HEK293 (cell line): ENCODE measurements around the gene PRR35.
A peak's percentile ranks its signal among the peaks of the same experiment; 100 is the strongest.

ENCODE experiments used
- BCL6B ChIP-seq: fragments of 450-650 bp; formaldehyde crosslinking; IDR thresholded peaks from 2 replicates; pipeline ENCODE4 v1.5.1; 2017; ENCODE audit warnings: missing biosample characterization, missing genetic modification characterization
- IKZF3 ChIP-seq: fragments of 450-650 bp; IDR thresholded peaks from 2 replicates; pipeline ENCODE4 v1.5.0; 2018; ENCODE audit warnings: missing biosample characterization, mild to moderate bottlenecking, missing genetic modification characterization, moderate library complexity
- PRDM6 ChIP-seq: fragments of 450-650 bp; formaldehyde crosslinking; IDR thresholded peaks from 2 replicates; pipeline ENCODE4 v1.5.1; 2017; ENCODE audit warnings: missing biosample characterization, missing genetic modification characterization
- YY1 ChIP-seq: fragments of 450-650 bp; formaldehyde crosslinking; IDR thresholded peaks from 2 replicates; pipeline ENCODE4 v1.5.1; 2018; ENCODE audit warnings: missing biosample characterization, missing genetic modification characterization
- YY2 ChIP-seq: fragments of 450-650 bp; formaldehyde crosslinking; IDR thresholded peaks from 2 replicates; pipeline ENCODE4 v1.5.1; 2016; ENCODE audit warnings: missing biosample characterization, missing genetic modification characterization
- ZBTB1 ChIP-seq: fragments of 450-650 bp; formaldehyde crosslinking; IDR thresholded peaks from 2 replicates; pipeline ENCODE4 v1.5.1; 2016; ENCODE audit warnings: missing biosample characterization, missing genetic modification characterization
- ZBTB11 ChIP-seq: fragments of 450-650 bp; formaldehyde crosslinking; conservative IDR thresholded peaks from 2 replicates; pipeline ENCODE4 v1.5.1; 2016; ENCODE audit warnings: low read depth, missing biosample characterization, missing genetic modification characterization
- ZBTB26 ChIP-seq: fragments of 450-650 bp; formaldehyde crosslinking; optimal IDR thresholded peaks from 2 replicates; pipeline ENCODE3; 2016; ENCODE audit warnings: missing biosample characterization, mild to moderate bottlenecking, missing genetic modification characterization
- ZFP37 ChIP-seq: fragments of 450-650 bp; formaldehyde crosslinking; IDR thresholded peaks from 2 replicates; pipeline ENCODE4 v1.5.1; 2016; ENCODE audit warnings: missing biosample characterization, missing genetic modification characterization
- ZNF2 ChIP-seq: fragments of 450-650 bp; formaldehyde crosslinking; IDR thresholded peaks from 2 replicates; pipeline ENCODE4 v1.5.1; 2016; ENCODE audit warnings: missing biosample characterization, missing genetic modification characterization
- ZNF202 ChIP-seq: fragments of 450-650 bp; formaldehyde crosslinking; IDR thresholded peaks from 2 replicates; pipeline ENCODE4 v1.5.1; 2016; ENCODE audit warnings: missing biosample characterization, missing genetic modification characterization, borderline replicate concordance
- ZNF24 ChIP-seq: fragments of 450-650 bp; formaldehyde crosslinking; IDR thresholded peaks from 2 replicates; pipeline ENCODE4 v1.5.1; 2016; ENCODE audit warnings: missing biosample characterization, missing genetic modification characterization
- ZNF394 ChIP-seq: fragments of 450-650 bp; formaldehyde crosslinking; IDR thresholded peaks from 2 replicates; pipeline ENCODE4 v1.5.1; 2016; ENCODE audit warnings: missing biosample characterization, missing genetic modification characterization, mild to moderate bottlenecking, moderate library complexity, borderline replicate concordance
- ZNF48 ChIP-seq: fragments of 450-650 bp; formaldehyde crosslinking; IDR thresholded peaks from 2 replicates; pipeline ENCODE4 v1.5.1; 2016; ENCODE audit warnings: missing biosample characterization, missing genetic modification characterization
- ZNF488 ChIP-seq: fragments of 450-650 bp; formaldehyde crosslinking; IDR thresholded peaks from 2 replicates; pipeline ENCODE4 v1.5.1; 2016; ENCODE audit warnings: missing biosample characterization, missing genetic modification characterization
- ZNF529 ChIP-seq: fragments of 450-650 bp; formaldehyde crosslinking; IDR thresholded peaks from 2 replicates; pipeline ENCODE4 v1.5.1; 2017; ENCODE audit warnings: missing genetic modification characterization, missing biosample characterization; ENCODE audit not compliant: insufficient replicate concordance
- ZNF530 ChIP-seq: fragments of 450-650 bp; formaldehyde crosslinking; IDR thresholded peaks from 2 replicates; pipeline ENCODE4 v1.5.1; 2016; ENCODE audit warnings: low read depth, missing biosample characterization, missing genetic modification characterization
- ZNF561 ChIP-seq: fragments of 450-650 bp; IDR thresholded peaks from 2 replicates; pipeline ENCODE4 v1.5.1; 2018; ENCODE audit warnings: missing biosample characterization, missing genetic modification characterization, borderline replicate concordance
- ZNF677 ChIP-seq: fragments of 450-650 bp; IDR thresholded peaks from 2 replicates; pipeline ENCODE4 v1.5.0; 2018; ENCODE audit warnings: missing biosample characterization, mild to moderate bottlenecking, missing genetic modification characterization, moderate library complexity
- ZNF777 ChIP-seq: fragments of 450-650 bp; formaldehyde crosslinking; IDR thresholded peaks from 2 replicates; pipeline ENCODE4 v1.5.1; 2017; ENCODE audit warnings: missing biosample characterization, missing genetic modification characterization, borderline replicate concordance
- ZNF837 ChIP-seq: fragments of 450-650 bp; formaldehyde crosslinking; IDR thresholded peaks from 2 replicates; pipeline ENCODE4 v1.5.1; 2016; ENCODE audit warnings: missing biosample characterization, missing genetic modification characterization
- ZNF843 ChIP-seq: fragments of 450-650 bp; formaldehyde crosslinking; IDR thresholded peaks from 2 replicates; pipeline ENCODE4 v1.5.1; 2016; ENCODE audit warnings: missing biosample characterization, missing genetic modification characterization
- ZXDB ChIP-seq: fragments of 450-650 bp; formaldehyde crosslinking; IDR thresholded peaks from 2 replicates; pipeline ENCODE4 v1.5.1; 2016; ENCODE audit warnings: missing biosample characterization, missing genetic modification characterization

Gene PRR35

GRCh38 chr16:590188-590814, 30.1 kb downstream of the PRR35 start (continued):
- peak; percentile 19; the same call in 1 of the 2 replicates for TF ChIP-seq ZNF488 (tag by site-specific recombination)
- TF ChIP-seq ZNF530 (tag by site-specific recombination), result no peak
- TF ChIP-seq ZNF529, result no peak
- peak; percentile 32; the same call in 1 of the 2 replicates for TF ChIP-seq IKZF3 (tag by site-specific recombination)
- TF ChIP-seq ZBTB1 (tag by site-specific recombination), result no peak
- TF ChIP-seq YY2 (tag by site-specific recombination), result no peak
- no peak for TF ChIP-seq ZNF843 (tag by site-specific recombination)
- TF ChIP-seq ZNF837 (tag by site-specific recombination), result no peak
- no peak for TF ChIP-seq ZNF777 (tag by site-specific recombination)
- 0 out of 2 replicates have a peak, but pooled peaks have one; percentile 40 for TF ChIP-seq YY1 (tag by site-specific recombination)
- TF ChIP-seq ZXDB (tag by site-specific recombination), result no peak
- no peak for TF ChIP-seq ZNF24 (tag by site-specific recombination)
- no peak for TF ChIP-seq ZNF394
- no peak for TF ChIP-seq ZNF48
- TF ChIP-seq ZBTB26 (tag by site-specific recombination), result peak; percentile 61
- no peak for TF ChIP-seq BCL6B
- 0 out of 2 replicates have a peak, but pooled peaks have one; percentile 32 for TF ChIP-seq ZFP37 (tag by site-specific recombination)
- TF ChIP-seq ZBTB11 (tag by site-specific recombination), result no peak
- TF ChIP-seq ZNF561 (tag by site-specific recombination), result peak; percentile 53; the same call in 1 of the 2 replicates
- TF ChIP-seq PRDM6 (tag by site-specific recombination), result no peak
- TF ChIP-seq ZNF2, result no peak
- no peak for TF ChIP-seq ZNF202 (tag by site-specific recombination)
- 0 out of 2 replicates have a peak, but pooled peaks have one; percentile 45 for TF ChIP-seq ZNF677 (tag by site-specific recombination)
